Measurements from ENCODE around the gene MEPE. TPM values are rescaled to one million over a fixed set of nuclear protein-coding genes. Genes with fewer than 3 reads are reported as not detected.

Gene MEPE
- total and polyA plus RNA-seq, 4 donors: 0.07 TPM; not detected in 3

DNA sequence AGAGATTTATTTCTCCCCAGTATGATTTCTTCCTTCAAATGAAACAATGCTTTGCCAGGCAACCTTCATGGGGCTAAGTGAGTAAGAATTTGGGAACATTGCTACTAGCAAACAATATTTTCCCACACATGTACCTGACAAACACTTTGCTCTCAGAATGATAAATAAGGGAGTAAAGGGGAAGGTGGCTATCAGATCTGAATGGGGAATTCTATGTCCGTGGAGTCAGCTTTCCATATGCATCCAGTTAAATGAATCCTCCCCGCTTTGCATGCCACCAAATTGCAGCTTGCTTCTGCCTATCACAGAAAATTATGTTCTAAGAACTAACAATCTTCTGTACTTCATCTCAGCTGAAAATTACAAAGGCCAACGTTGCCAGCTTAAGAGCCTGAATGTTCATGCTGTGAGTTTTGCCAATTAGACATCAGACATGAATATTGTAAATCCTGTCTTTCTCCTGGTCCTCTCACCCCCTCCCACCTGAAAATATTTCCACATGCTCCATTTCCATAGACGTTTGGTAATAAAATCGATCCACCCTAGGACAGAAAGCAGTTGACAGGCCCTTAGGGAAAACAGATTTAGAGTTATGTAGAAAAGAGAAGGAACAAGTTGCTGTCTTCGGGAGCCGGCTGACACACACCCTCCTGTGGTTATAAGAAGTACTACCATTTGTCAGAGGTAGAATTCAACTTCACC lies 6.3 kb downstream of the MEPE start:
- TF ChIP-seq, protein P1, sequence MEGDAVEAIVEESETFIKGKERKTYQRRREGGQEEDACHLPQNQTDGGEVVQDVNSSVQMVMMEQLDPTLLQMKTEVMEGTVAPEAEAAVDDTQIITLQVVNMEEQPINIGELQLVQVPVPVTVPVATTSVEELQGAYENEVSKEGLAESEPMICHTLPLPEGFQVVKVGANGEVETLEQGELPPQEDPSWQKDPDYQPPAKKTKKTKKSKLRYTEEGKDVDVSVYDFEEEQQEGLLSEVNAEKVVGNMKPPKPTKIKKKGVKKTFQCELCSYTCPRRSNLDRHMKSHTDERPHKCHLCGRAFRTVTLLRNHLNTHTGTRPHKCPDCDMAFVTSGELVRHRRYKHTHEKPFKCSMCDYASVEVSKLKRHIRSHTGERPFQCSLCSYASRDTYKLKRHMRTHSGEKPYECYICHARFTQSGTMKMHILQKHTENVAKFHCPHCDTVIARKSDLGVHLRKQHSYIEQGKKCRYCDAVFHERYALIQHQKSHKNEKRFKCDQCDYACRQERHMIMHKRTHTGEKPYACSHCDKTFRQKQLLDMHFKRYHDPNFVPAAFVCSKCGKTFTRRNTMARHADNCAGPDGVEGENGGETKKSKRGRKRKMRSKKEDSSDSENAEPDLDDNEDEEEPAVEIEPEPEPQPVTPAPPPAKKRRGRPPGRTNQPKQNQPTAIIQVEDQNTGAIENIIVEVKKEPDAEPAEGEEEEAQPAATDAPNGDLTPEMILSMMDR (IDR thresholded peaks at IDR 0.05; ENCODE audit: low read depth, low read length, missing input control): peak; percentile 59
- TF ChIP-seq, protein P2, sequence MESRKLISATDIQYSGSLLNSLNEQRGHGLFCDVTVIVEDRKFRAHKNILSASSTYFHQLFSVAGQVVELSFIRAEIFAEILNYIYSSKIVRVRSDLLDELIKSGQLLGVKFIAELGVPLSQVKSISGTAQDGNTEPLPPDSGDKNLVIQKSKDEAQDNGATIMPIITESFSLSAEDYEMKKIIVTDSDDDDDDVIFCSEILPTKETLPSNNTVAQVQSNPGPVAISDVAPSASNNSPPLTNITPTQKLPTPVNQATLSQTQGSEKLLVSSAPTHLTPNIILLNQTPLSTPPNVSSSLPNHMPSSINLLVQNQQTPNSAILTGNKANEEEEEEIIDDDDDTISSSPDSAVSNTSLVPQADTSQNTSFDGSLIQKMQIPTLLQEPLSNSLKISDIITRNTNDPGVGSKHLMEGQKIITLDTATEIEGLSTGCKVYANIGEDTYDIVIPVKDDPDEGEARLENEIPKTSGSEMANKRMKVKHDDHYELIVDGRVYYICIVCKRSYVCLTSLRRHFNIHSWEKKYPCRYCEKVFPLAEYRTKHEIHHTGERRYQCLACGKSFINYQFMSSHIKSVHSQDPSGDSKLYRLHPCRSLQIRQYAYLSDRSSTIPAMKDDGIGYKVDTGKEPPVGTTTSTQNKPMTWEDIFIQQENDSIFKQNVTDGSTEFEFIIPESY (IDR thresholded peaks at IDR 0.05): no peak
- TF ChIP-seq RAD21 (IDR thresholded peaks at IDR 0.05) (peak; percentile 82 to 83), FOXA1 (IDR thresholded peaks at IDR 0.05) (no peak), FOXA2 (IDR thresholded peaks at IDR 0.05) (no peak), EGR1 (IDR thresholded peaks at IDR 0.05; ENCODE audit: low read depth in 2 of 2) (no peak)
- TF ChIP-seq, protein P3, sequence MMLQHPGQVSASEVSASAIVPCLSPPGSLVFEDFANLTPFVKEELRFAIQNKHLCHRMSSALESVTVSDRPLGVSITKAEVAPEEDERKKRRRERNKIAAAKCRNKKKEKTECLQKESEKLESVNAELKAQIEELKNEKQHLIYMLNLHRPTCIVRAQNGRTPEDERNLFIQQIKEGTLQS (IDR thresholded peaks at IDR 0.05): no peak
- TF ChIP-seq, protein P4, sequence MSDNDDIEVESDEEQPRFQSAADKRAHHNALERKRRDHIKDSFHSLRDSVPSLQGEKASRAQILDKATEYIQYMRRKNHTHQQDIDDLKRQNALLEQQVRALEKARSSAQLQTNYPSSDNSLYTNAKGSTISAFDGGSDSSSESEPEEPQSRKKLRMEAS (IDR thresholded peaks at IDR 0.05): no peak
- Histone ChIP-seq H3K36me3 (ENCODE audit: control insufficient read depth in 4 of 4, insufficient read depth in 3 of 4, low read depth in 1 of 4, low read length in 3 of 4) (no peaks in the 10 kb centered on the region), H3K9ac (ENCODE audit: low read depth in 1 of 2, low read length in 2 of 2) (no peak overlapping the region), H3K4me1 (ENCODE audit: control insufficient read depth in 4 of 4, insufficient read depth in 4 of 4, low read length in 3 of 4) (no peaks in the 10 kb centered on the region), H3K9me3 (ENCODE audit: control insufficient read depth in 4 of 4, low read length in 3 of 4) (no peaks in the 10 kb centered on the region), H3K4me3 (ENCODE audit: low read depth in 1 of 3, low read length in 3 of 3) (no peak overlapping the region), H3K27me3 (ENCODE audit: control insufficient read depth in 4 of 4, insufficient read depth in 4 of 4, low read length in 3 of 4) (no peaks in the 10 kb centered on the region), H3K27ac (ENCODE audit: low read depth in 1 of 2, low read length in 2 of 2) (no peak overlapping the region)
- 32% methylated on average over 7 of the region's 7 CpGs for WGBS
- DNase-seq (ENCODE audit: low spot score): no peak

DNA sequence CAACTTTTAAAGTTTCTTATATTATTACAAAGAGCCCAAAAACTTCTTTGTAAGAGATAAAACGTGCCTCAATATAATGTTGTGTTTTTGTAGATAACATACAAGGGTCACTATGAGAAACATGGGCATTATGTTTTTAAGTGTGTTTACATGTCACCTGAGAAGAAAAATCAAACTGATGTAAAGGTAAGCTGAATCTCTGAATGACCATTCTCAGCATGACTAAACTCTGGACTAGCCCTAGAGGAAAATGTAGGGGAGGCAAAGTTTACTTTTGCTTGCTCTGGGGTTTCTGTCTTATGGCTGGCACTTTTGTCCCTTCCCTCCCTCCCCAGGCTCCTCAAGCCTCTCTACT lies 6.8 kb downstream of the MEPE start:
- DNase-seq (ENCODE audit: low spot score): no peak
- H3K4me1 ChIP-seq (ENCODE audit: control insufficient read depth in 4 of 4, insufficient read depth in 4 of 4, low read length in 3 of 4): no peaks in the 10 kb centered on the region
- no peak overlapping the region for H3K4me3 ChIP-seq (ENCODE audit: low read depth in 1 of 3, low read length in 3 of 3)
- H3K9ac ChIP-seq (ENCODE audit: low read depth in 1 of 2, low read length in 2 of 2): no peak overlapping the region
- H3K9me3 ChIP-seq (ENCODE audit: control insufficient read depth in 4 of 4, low read length in 3 of 4): no peaks in the 10 kb centered on the region
- H3K36me3 ChIP-seq (ENCODE audit: control insufficient read depth in 4 of 4, insufficient read depth in 3 of 4, low read depth in 1 of 4, low read length in 3 of 4): no peaks in the 10 kb centered on the region
- no peaks in the 10 kb centered on the region for H3K27me3 ChIP-seq (ENCODE audit: control insufficient read depth in 4 of 4, insufficient read depth in 4 of 4, low read length in 3 of 4)
- WGBS: 1% methylated on average over 1 of the region's 1 CpG
- H3K27ac ChIP-seq (ENCODE audit: low read depth in 1 of 2, low read length in 2 of 2): no peak overlapping the region
- TF ChIP-seq NR2F2 (IDR thresholded peaks at IDR 0.05): no peak
- TF ChIP-seq JUND (IDR thresholded peaks at IDR 0.05): no peak
- no peak for TF ChIP-seq SP1 (IDR thresholded peaks at IDR 0.05)
- TF ChIP-seq, protein P1 (IDR thresholded peaks at IDR 0.05; ENCODE audit: low read depth, low read length, missing input control): no peak
- TF ChIP-seq TAF1 (conservative IDR thresholded peaks at IDR 0.05): no peak
- TF ChIP-seq, protein P2 (IDR thresholded peaks at IDR 0.05): no peak
- TF ChIP-seq, protein P4 (IDR thresholded peaks at IDR 0.05): no peak
- TF ChIP-seq RAD21 (IDR thresholded peaks at IDR 0.05): no peak
- TF ChIP-seq FOXA2 (IDR thresholded peaks at IDR 0.05): no peak
- no peak for TF ChIP-seq EGR1 (IDR thresholded peaks at IDR 0.05; ENCODE audit: low read depth in 2 of 2)
- TF ChIP-seq HNF4G (IDR thresholded peaks at IDR 0.05): no peak
- TF ChIP-seq FOXA1 (IDR thresholded peaks at IDR 0.05): no peak
- TF ChIP-seq YY1 (IDR thresholded peaks at IDR 0.05): no peak
- TF ChIP-seq RXRA (IDR thresholded peaks at IDR 0.05): no peak
